ENCODE data around the gene FZR1.

FZR1 gene

DNA sequence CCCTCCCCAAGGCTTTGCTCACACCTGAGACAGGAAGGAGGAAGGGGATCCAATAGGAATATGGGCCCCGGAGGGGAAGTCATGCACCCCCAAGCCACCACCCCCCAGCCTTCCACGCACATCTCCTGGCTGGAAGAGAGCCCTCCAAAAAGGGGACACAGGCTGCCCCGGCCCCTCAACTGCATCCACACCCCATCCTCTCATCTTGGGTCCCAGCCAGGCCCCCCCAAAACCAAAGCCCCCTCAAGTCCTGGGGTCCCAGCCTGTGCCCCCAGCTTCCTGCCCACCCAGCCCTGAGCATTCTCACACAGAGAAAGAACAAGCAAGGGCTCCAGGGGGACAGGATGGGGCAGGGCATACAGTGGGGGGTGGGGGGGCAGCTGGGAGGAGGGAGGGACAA is 37.9 kb upstream of the FZR1 start:
- H2AFZ ChIP-seq (ENCODE audit: low read depth), result no peak overlapping the region
- H3K79me2 ChIP-seq (ENCODE audit: insufficient read depth, low read depth), result no peaks in the 10 kb centered on the region
- no peaks in the 10 kb centered on the region for H3K36me3 ChIP-seq (ENCODE audit: insufficient read depth)
- no peaks in the 10 kb centered on the region; the same call in 1 of the 2 replicates for H3K27me3 ChIP-seq (ENCODE audit: insufficient read depth, low read depth)
- no peak overlapping the region for H3K4me2 ChIP-seq
- H3K4me3 ChIP-seq (IDR thresholded peaks at IDR 0.05; ENCODE audit: insufficient read depth, low read depth, low read length), result no peak overlapping the region
- no peak for TF ChIP-seq CTCF (conservative IDR thresholded peaks at IDR 0.05; ENCODE audit: low read depth, low read length)
- H4K20me1 ChIP-seq (ENCODE audit: insufficient read depth), result no peaks in the 10 kb centered on the region
- H3K27ac ChIP-seq, result no peak overlapping the region
- H3K9ac ChIP-seq, result no peak overlapping the region
- H3K4me1 ChIP-seq (ENCODE audit: low read depth, poor library complexity, severe bottlenecking), result no peaks in the 10 kb centered on the region

DNA sequence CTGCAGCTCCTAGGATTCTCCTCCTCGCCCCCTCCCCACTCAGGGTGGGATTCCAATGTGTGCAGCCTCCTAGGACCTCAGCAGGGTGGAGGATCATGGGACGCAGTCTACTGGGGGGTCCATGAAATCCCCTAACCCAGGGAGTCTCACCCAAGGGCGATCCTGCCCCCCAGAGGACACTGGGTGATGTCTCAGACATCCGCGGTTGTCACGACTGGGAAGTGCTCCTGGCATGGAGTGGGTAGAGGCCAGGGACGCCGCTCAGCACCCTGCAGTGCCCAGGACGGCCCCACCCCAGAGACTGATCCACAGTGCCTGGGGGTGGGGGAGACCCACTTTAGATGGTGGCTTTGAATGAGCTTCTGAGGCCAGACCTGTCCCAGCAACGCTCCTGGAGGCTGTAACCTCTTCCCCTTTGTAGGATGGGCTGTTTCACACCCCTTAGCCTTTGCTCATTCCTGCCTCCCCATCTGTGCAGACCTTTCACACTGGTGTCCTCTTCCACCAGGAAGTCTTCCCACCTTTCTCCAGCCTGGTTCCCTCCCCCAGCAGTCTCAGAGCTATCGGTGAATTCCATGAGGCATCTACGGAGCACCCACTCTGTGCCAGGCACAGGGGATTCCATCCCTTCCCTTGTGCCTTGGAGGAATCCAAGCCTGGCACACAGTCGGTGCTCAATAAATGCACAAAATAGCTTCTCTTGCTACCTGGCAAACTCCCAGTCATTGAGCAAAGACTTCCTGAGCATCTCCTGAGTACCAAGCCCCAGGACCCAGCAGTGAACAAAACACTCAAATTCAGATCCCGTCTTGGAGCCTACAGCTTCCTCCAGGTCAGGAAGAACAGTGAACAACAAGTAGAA is 36.2 kb upstream of the FZR1 start:
- H3K27me3 ChIP-seq (ENCODE audit: insufficient read depth, low read depth), result peaks cover 13% of the 10 kb centered on the region
- no peak for TF ChIP-seq CTCF (conservative IDR thresholded peaks at IDR 0.05; ENCODE audit: low read depth, low read length)
- H3K27ac ChIP-seq, result no peak overlapping the region
- no peak overlapping the region for H2AFZ ChIP-seq (ENCODE audit: low read depth)
- no peaks in the 10 kb centered on the region for H3K36me3 ChIP-seq (ENCODE audit: insufficient read depth)
- no peak overlapping the region for H3K4me3 ChIP-seq (IDR thresholded peaks at IDR 0.05; ENCODE audit: insufficient read depth, low read depth, low read length)
- H3K4me1 ChIP-seq (ENCODE audit: low read depth, poor library complexity, severe bottlenecking), result no peaks in the 10 kb centered on the region
- H3K4me2 ChIP-seq, result no peak overlapping the region
- no peaks in the 10 kb centered on the region for H4K20me1 ChIP-seq (ENCODE audit: insufficient read depth)
- H3K79me2 ChIP-seq (ENCODE audit: insufficient read depth, low read depth), result no peaks in the 10 kb centered on the region
- no peak overlapping the region for H3K9ac ChIP-seq

- H3K4me1 ChIP-seq (ENCODE audit: low read depth, poor library complexity, severe bottlenecking), result no peaks in the 10 kb centered on the region
Measured at GRCh38 chr19:3470500-3471128, 35.5 kb upstream of the FZR1 start.

More at GRCh38 chr19:3470500-3471128, 35.5 kb upstream of the FZR1 start:
- Histone ChIP-seq H3K9ac (no peak overlapping the region), H3K36me3 (ENCODE audit: insufficient read depth) (no peaks in the 10 kb centered on the region), H3K4me2 (no peak overlapping the region), H3K79me2 (ENCODE audit: insufficient read depth, low read depth) (no peaks in the 10 kb centered on the region), H3K27me3 (ENCODE audit: insufficient read depth, low read depth) (peaks cover 17% of the 10 kb centered on the region), H4K20me1 (ENCODE audit: insufficient read depth) (no peaks in the 10 kb centered on the region), H2AFZ (ENCODE audit: low read depth) (no peak overlapping the region), H3K4me3 (IDR thresholded peaks at IDR 0.05; ENCODE audit: insufficient read depth, low read depth, low read length) (no peak overlapping the region), H3K27ac (no peak overlapping the region)
- no peak for TF ChIP-seq CTCF (conservative IDR thresholded peaks at IDR 0.05; ENCODE audit: low read depth, low read length)

All from KMS-11 (cell line).